Ishikawa (cell line): ENCODE measurements around the gene WSB1.

Source experiments
- EGR1 ChIP-seq: IDR thresholded peaks from 2 replicates; pipeline ENCODE4 v1.6.1; 2012
- TF ChIP-seq, protein P1 (sequence below): IDR thresholded peaks from 2 replicates; pipeline ENCODE4 v1.6.1; 2012; ENCODE audit warnings: low read depth, mild to moderate bottlenecking

DNA sequence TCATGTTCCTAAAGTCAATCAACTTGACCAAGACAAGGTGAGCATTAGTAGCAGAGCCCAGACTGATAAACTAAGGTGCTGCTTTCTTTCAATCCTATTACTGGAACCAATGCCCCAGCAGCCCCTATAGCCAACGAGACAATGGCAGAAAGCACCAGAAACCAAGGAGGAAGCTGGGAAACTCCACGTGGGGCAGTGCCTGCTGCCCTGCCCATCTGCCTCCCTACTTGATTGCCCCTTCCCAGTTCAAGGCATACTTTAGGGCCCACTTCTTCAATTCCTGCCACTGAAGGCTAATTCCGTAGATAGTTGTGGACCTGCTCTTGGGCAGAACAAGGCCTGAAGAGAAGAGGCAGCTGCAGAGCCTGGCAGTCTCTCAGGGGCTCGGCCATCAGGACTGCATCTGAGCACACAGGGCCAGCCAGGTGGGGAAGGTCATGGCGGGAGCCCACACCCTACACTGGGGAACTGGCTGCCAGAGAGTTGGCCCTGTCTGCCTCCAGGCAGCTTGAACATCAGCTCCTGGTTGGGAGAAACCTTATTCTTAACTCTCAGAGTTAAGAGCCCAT lies 30.9 kb downstream of the WSB1 start:
- TF ChIP-seq, protein P1, sequence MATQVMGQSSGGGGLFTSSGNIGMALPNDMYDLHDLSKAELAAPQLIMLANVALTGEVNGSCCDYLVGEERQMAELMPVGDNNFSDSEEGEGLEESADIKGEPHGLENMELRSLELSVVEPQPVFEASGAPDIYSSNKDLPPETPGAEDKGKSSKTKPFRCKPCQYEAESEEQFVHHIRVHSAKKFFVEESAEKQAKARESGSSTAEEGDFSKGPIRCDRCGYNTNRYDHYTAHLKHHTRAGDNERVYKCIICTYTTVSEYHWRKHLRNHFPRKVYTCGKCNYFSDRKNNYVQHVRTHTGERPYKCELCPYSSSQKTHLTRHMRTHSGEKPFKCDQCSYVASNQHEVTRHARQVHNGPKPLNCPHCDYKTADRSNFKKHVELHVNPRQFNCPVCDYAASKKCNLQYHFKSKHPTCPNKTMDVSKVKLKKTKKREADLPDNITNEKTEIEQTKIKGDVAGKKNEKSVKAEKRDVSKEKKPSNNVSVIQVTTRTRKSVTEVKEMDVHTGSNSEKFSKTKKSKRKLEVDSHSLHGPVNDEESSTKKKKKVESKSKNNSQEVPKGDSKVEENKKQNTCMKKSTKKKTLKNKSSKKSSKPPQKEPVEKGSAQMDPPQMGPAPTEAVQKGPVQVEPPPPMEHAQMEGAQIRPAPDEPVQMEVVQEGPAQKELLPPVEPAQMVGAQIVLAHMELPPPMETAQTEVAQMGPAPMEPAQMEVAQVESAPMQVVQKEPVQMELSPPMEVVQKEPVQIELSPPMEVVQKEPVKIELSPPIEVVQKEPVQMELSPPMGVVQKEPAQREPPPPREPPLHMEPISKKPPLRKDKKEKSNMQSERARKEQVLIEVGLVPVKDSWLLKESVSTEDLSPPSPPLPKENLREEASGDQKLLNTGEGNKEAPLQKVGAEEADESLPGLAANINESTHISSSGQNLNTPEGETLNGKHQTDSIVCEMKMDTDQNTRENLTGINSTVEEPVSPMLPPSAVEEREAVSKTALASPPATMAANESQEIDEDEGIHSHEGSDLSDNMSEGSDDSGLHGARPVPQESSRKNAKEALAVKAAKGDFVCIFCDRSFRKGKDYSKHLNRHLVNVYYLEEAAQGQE, result no peak
- TF ChIP-seq EGR1, result no peak
